ENCODE data around the gene LUZP1.

DNA sequence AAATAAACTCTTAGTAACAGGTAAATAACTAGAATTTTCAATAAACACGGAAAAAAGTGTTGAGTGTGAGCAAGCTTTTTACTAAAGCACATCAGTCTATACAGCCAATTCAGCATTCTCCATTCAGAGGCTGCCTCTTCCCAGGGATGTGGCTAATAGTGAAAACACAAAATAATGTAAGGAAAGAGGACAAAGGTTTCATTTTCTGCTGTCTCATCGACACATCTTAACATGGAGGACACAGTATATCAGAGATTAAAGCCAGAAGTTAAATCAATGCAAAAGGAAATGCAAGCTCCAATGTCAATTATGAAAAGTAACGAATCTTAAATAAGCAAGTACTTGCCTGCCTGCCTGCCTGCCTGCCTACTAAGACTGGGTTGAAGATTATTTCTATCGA lies 43.2 kb downstream of the LUZP1 start:
- no peak for TF ChIP-seq EGR1 (IDR thresholded peaks at IDR 0.05; ENCODE audit: borderline replicate concordance in 1 of 2, low read depth in 2 of 2, low read length in 2 of 2)
- no peak for TF ChIP-seq CHD4 (IDR thresholded peaks at IDR 0.05)
- TF ChIP-seq CHD2 (IDR thresholded peaks at IDR 0.05; ENCODE audit: borderline replicate concordance, low read depth, low read length): no peak
- TF ChIP-seq USF1 (IDR thresholded peaks at IDR 0.05; ENCODE audit: borderline replicate concordance, extremely low read length, insufficient read depth, low read depth, low read length): no peak
- no peak for TF ChIP-seq EZH2 (IDR thresholded peaks at IDR 0.05; ENCODE audit: borderline replicate concordance, control insufficient read depth, low read depth, low read length)
- TF ChIP-seq, protein P1, sequence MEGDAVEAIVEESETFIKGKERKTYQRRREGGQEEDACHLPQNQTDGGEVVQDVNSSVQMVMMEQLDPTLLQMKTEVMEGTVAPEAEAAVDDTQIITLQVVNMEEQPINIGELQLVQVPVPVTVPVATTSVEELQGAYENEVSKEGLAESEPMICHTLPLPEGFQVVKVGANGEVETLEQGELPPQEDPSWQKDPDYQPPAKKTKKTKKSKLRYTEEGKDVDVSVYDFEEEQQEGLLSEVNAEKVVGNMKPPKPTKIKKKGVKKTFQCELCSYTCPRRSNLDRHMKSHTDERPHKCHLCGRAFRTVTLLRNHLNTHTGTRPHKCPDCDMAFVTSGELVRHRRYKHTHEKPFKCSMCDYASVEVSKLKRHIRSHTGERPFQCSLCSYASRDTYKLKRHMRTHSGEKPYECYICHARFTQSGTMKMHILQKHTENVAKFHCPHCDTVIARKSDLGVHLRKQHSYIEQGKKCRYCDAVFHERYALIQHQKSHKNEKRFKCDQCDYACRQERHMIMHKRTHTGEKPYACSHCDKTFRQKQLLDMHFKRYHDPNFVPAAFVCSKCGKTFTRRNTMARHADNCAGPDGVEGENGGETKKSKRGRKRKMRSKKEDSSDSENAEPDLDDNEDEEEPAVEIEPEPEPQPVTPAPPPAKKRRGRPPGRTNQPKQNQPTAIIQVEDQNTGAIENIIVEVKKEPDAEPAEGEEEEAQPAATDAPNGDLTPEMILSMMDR (IDR thresholded peaks at IDR 0.05 in 2 of 3, conservative IDR thresholded peaks at IDR 0.05 in 1 of 3; ENCODE audit: control insufficient read depth in 2 of 3, extremely low read depth in 1 of 3, insufficient read depth in 1 of 3, low read depth in 3 of 3, low read length in 3 of 3): no peak
- TF ChIP-seq WRNIP1 (IDR thresholded peaks at IDR 0.05; ENCODE audit: borderline replicate concordance, low read depth, low read length): no peak

Measured in GM12878 (cell line).